NB4 (cell line): ENCODE measurements around the gene SPATA46.

Experiments used
- POLR2A ChIP-seq: IDR thresholded peaks from 2 replicates; pipeline ENCODE4 v1.6.1; 2011; ENCODE audit warnings: mild to moderate bottlenecking; ENCODE audit not compliant: insufficient read length; ENCODE audit errors: extremely low read depth
- TF ChIP-seq, protein P1 (sequence below): IDR thresholded peaks from one replicate; pipeline ENCODE4 v1.5.1; 2012; ENCODE audit warnings: low read depth, low read length
- TF ChIP-seq, protein P2 (sequence below): IDR thresholded peaks from 2 replicates; pipeline ENCODE4 v1.6.1; 2011; ENCODE audit warnings: low read depth, low read length

DNA sequence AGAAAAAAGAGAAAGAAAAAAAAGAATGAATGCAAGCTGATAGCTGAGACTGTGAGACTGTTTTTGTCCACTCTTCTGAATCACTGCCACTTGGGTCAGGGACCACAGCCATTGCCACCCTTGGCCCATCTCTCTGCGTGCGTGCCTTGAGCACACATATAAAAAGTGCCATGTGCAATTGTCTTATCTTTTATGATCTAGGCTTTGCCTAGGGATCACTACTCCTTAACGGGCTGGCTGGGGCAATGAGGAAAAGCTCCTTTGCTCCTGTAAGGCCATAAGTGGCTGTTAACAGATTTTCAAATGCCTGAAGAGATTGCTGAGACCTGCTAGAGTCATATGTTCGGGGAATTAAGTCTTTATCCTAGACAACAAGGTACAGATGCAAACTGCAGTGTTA lies 8.2 kb downstream of the SPATA46 start:
- no peak for TF ChIP-seq POLR2A
- TF ChIP-seq, protein P1, sequence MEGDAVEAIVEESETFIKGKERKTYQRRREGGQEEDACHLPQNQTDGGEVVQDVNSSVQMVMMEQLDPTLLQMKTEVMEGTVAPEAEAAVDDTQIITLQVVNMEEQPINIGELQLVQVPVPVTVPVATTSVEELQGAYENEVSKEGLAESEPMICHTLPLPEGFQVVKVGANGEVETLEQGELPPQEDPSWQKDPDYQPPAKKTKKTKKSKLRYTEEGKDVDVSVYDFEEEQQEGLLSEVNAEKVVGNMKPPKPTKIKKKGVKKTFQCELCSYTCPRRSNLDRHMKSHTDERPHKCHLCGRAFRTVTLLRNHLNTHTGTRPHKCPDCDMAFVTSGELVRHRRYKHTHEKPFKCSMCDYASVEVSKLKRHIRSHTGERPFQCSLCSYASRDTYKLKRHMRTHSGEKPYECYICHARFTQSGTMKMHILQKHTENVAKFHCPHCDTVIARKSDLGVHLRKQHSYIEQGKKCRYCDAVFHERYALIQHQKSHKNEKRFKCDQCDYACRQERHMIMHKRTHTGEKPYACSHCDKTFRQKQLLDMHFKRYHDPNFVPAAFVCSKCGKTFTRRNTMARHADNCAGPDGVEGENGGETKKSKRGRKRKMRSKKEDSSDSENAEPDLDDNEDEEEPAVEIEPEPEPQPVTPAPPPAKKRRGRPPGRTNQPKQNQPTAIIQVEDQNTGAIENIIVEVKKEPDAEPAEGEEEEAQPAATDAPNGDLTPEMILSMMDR = no peak
- TF ChIP-seq, protein P2, sequence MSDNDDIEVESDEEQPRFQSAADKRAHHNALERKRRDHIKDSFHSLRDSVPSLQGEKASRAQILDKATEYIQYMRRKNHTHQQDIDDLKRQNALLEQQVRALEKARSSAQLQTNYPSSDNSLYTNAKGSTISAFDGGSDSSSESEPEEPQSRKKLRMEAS = no peak
